HepG2 (cell line): ENCODE results near the gene PDGFA. TPM values are rescaled to one million over a fixed set of nuclear protein-coding genes. Genes with fewer than 3 reads are reported as not detected.

Experiments used
- ATAC-seq: fragments of 200-7000 bp; cut with Tn5 transposase; 3 replicates; pipeline ENCODE4 v1.9.1; 2020; ENCODE audit warnings: mild to moderate bottlenecking, moderate library complexity
- BruUV-seq: library from RNA; stranded (reverse); fragments of 400-500 nt; replicated peaks from 2 replicates; lab custom pipeline; 2021; lab: Mats Ljungman, UMichigan
- CTCF ChIA-PET: fragments of 300-600 bp; formaldehyde crosslinking; extraction: SDS; loops from one replicate; lab custom pipeline; 2021; ENCODE audit warnings: low total read pairs, inconsistent platforms, low intra/inter-chr PET ratio; lab: Yijun Ruan, JAX
- POLR2A ChIA-PET: fragments of 350-600 bp; sonication (Branson Sonifier 250); formaldehyde crosslinking; loops from one replicate; lab custom pipeline; 2020; ENCODE audit warnings: antibody characterized with exemption, inconsistent platforms; lab: Yijun Ruan, JAX
- DNase-seq: peaks from one replicate; pipeline ENCODE4 v3.0.0-alpha.2; 2015; ENCODE audit warnings: low spot score
- FAIRE-seq: peaks from 3 replicates; lab custom pipeline; 2011; peaks lifted over from hg19 to GRCh38; lab: Jason Lieb, UNC
- H2AFZ ChIP-seq: one replicate; pipeline ENCODE4 v1.6.1; 2011; ENCODE audit warnings: low read length, inconsistent platforms
- H3K27ac ChIP-seq: fragments of 300-600 bp; 3 replicates; pipeline ENCODE4 v1.8.0; 2011; ENCODE audit warnings: mixed run types, mild to moderate bottlenecking, mixed read lengths, low read length, inconsistent platforms; ENCODE audit not compliant: insufficient read depth; ENCODE audit errors: extremely low read length
- H3K27me3 ChIP-seq, 2 experiments: fragments of 200-600 bp in 1 of 2; 2 replicates in 1 of 2; 3 replicates in 1 of 2; pipeline versions ENCODE4 v1.6.0 to v1.8.0; 2011; ENCODE audit warnings: low read length in 2 of 2, mild to moderate bottlenecking in 2 of 2, moderate library complexity in 2 of 2, inconsistent platforms in 1 of 2; ENCODE audit not compliant: insufficient read depth in 2 of 2, control insufficient read depth in 1 of 2
- H3K36me3 ChIP-seq, 2 experiments: fragments of 200-600 bp in 1 of 2; replicated peaks in 1 of 2; 2 replicates in 1 of 2; 3 replicates in 1 of 2; pipeline versions ENCODE4 v1.5.1 to v1.8.0; 2011; ENCODE audit warnings: low read length in 2 of 2, inconsistent platforms in 1 of 2; ENCODE audit not compliant: insufficient read depth in 2 of 2, control insufficient read depth in 1 of 2
- H3K4me1 ChIP-seq: 2 replicates; pipeline ENCODE4 v1.5.1; 2012; ENCODE audit warnings: low read length, inconsistent platforms; ENCODE audit not compliant: insufficient read depth
- H3K4me2 ChIP-seq: 2 replicates; pipeline ENCODE4 v1.6.0; 2011; ENCODE audit warnings: low read depth, low read length, inconsistent platforms
- H3K4me3 ChIP-seq, 3 experiments: fragments of 200-600 bp in 1 of 3; sonication (generic), shearing (Covaris generic) in 1 of 3; replicated peaks in 1 of 3; 2 replicates each; pipeline ENCODE4 v1.5.1; 2011 to 2016; ENCODE audit warnings: low read length in 3 of 3, inconsistent platforms in 2 of 3, low read depth in 2 of 3, mild to moderate bottlenecking in 2 of 3, control low read depth in 1 of 3, mixed read lengths in 1 of 3; ENCODE audit not compliant: insufficient read depth in 1 of 3
- H3K79me2 ChIP-seq: one replicate; pipeline ENCODE4 v1.6.1; 2011; ENCODE audit warnings: low read length, inconsistent platforms; ENCODE audit not compliant: insufficient read depth
- H3K9ac ChIP-seq: 2 replicates; pipeline ENCODE4 v1.6.0; 2011; ENCODE audit warnings: mild to moderate bottlenecking, low read depth, low read length, inconsistent platforms; ENCODE audit not compliant: insufficient read depth
- H3K9me3 ChIP-seq: 2 replicates; pipeline ENCODE4 v1.5.1; 2012; ENCODE audit warnings: mild to moderate bottlenecking, low read length
- H4K20me1 ChIP-seq: 2 replicates; pipeline ENCODE4 v1.6.0; 2011; ENCODE audit warnings: inconsistent platforms, mild to moderate bottlenecking, low read length, moderate library complexity; ENCODE audit not compliant: insufficient read depth
- ASH2L ChIP-seq: fragments of 300-600, 200-600 bp; sonication (generic); IDR thresholded peaks from 2 replicates; pipeline ENCODE4 v1.7.0; 2017; ENCODE audit warnings: low read depth, mild to moderate bottlenecking, moderate library complexity, mixed read lengths, low read length; ENCODE audit not compliant: insufficient read length
- GTF3A ChIP-seq: sonication (generic); formaldehyde crosslinking; conservative IDR thresholded peaks from 2 replicates; pipeline ENCODE4 v1.4.0; 2020; ENCODE audit warnings: mild to moderate bottlenecking, missing genetic modification reagents
- NONO ChIP-seq, 2 experiments: fragments of 450-650 bp in 1 of 2; sonication (generic) in 1 of 2; formaldehyde crosslinking in 1 of 2; IDR thresholded peaks in 1 of 2; conservative IDR thresholded peaks in 1 of 2; 2 replicates each; pipeline versions ENCODE4 v1.6.1 to v1.8.0; 2017 to 2022; ENCODE audit warnings: mild to moderate bottlenecking in 1 of 2, missing genetic modification reagents in 1 of 2, moderate library complexity in 1 of 2
- NR2F2 ChIP-seq: IDR thresholded peaks from 2 replicates; pipeline ENCODE4 v1.6.1; 2012; ENCODE audit warnings: low read depth, inconsistent platforms, borderline replicate concordance
- NR2F6 ChIP-seq, 2 experiments: IDR thresholded peaks; 2 replicates each; pipeline ENCODE4 v1.6.1; 2016; ENCODE audit warnings: antibody characterized with exemption in 1 of 2, mild to moderate bottlenecking in 1 of 2
- RARA ChIP-seq: IDR thresholded peaks from 2 replicates; pipeline ENCODE4 v1.6.1; 2016; ENCODE audit warnings: missing genetic modification reagents, missing compliant biosample characterization
- ZMYM3 ChIP-seq: sonication (generic); formaldehyde crosslinking; IDR thresholded peaks from 2 replicates; pipeline ENCODE4 v1.5.1; 2020; ENCODE audit warnings: mild to moderate bottlenecking, missing genetic modification reagents
- ZNF597 ChIP-seq: sonication (generic); formaldehyde crosslinking; IDR thresholded peaks from 2 replicates; pipeline ENCODE4 v1.5.0; 2020; ENCODE audit warnings: missing genetic modification reagents
- ZNF652 ChIP-seq: IDR thresholded peaks from 2 replicates; pipeline ENCODE4 v1.6.1; 2016; ENCODE audit warnings: low read depth, borderline replicate concordance
- ZNF7 ChIP-seq: IDR thresholded peaks from 2 replicates; pipeline ENCODE4 v1.6.1; 2016; ENCODE audit warnings: missing biosample characterization, missing genetic modification reagents
- ZSCAN22 ChIP-seq: sonication (generic); formaldehyde crosslinking; IDR thresholded peaks from 2 replicates; pipeline ENCODE4 v1.4.0; 2020; ENCODE audit warnings: mild to moderate bottlenecking, missing genetic modification reagents
- WGBS: methylation state at CpG from one replicate; pipeline ENCODE4 v1.1.6; 2017; ENCODE audit warnings: low lambda C conversion rate; 5-methylcytosine and 5-hydroxymethylcytosine counted together
- in situ Hi-C: cut with HindIII; loops from 2 replicates; pipeline ENCODE4 v1.10.0; 2017; ENCODE audit warnings: low pct_unique_long_range_greater_than_20kb; ENCODE audit not compliant: extremely low pct_ligation_motif_present
- intact Hi-C: fragments of 100-400 bp; cut with micrococcal nuclease; formaldehyde crosslinking; loops from one replicate; pipeline ENCODE4 v1.10.0; 2022; ENCODE audit not compliant: unreplicated experiment
- polyA plus RNA-seq, 8 experiments: library from polyadenylated mRNA; depleted of rRNA in 3 of 8; stranded (reverse) in 7 of 8; unstranded in 1 of 8; fragments of >200 nt; fragmentation: Illumina TruSeq in 4 of 8; extraction: Trizol in 4 of 8; gene quantifications; 2 replicates each; pipeline versions ENCODE4 v1.2.1 to v1.2.3, GENCODE V29; 2011 to 2016; ENCODE audit warnings: low read depth in 4 of 8, missing spikeins in 1 of 8, mixed read lengths in 1 of 8; ENCODE audit not compliant: insufficient read depth in 1 of 8
- total RNA-seq, 5 experiments: library from RNA; depleted of rRNA; stranded (reverse); fragments of >200 nt; fragmentation: Illumina TruSeq; extraction: Trizol; gene quantifications; 2 replicates each; pipeline ENCODE4 v1.2.3, GENCODE V29; 2016; ENCODE audit warnings: low read depth in 1 of 5

Gene PDGFA
- total and polyA plus RNA-seq, 2 of the 13 experiments (the other 11 are each of a cell fraction or from before 2014, with no cell fraction given): 1.5 to 3.4 TPM

- TF ChIP-seq ZMYM3 (CRISPR knock-in tag) (peak; percentile 9; the same call in 1 of the 2 replicates), ASH2L (no peak)
Measured at GRCh38 chr7:484356-485101, 35.1 kb downstream of the PDGFA start (continued).

- peak overlapping the region in 1 of 3 experiments; percentile 53; a peak in 1 of 6 replicates for H3K4me3 ChIP-seq
- no peak for DNase-seq
- FAIRE-seq: no peak
- POLR2A ChIA-PET: interaction anchor here (2.5 kb wide), 1 partner anchor 12 kb away, joined by 9 read pairs; no protein-coding TSS in a partner anchor
- H3K27me3 ChIP-seq: peaks cover 8 to 23% of the 10 kb centered on the region in 2 experiments
- ATAC-seq: no peak
- no TSS peak for BruUV-seq
- H3K9ac ChIP-seq: no peak overlapping the region
- H3K4me1 ChIP-seq: peaks cover 59% of the 10 kb centered on the region
- no peak overlapping the region for H2AFZ ChIP-seq
- in situ Hi-C loops (no loop called here), intact Hi-C loops (loop anchor here (10.0 kb wide), 1 partner anchor 49 kb away; no protein-coding TSS in a partner anchor)
- WGBS: 36% methylated on average over 5 of the region's 10 CpGs
- H3K36me3 ChIP-seq: no peaks in the 10 kb centered on the region
- CTCF ChIA-PET: no interaction called here
- H3K9me3 ChIP-seq: no peaks in the 10 kb centered on the region
- no peaks in the 10 kb centered on the region for H3K79me2 ChIP-seq
- H4K20me1 ChIP-seq: no peaks in the 10 kb centered on the region
- TF ChIP-seq NR2F2 (0 out of 2 replicates have a peak, but pooled peaks have one; percentile 19), ZNF7 (CRISPR knock-in tag) (peak; percentile 95), GTF3A (no peak), NR2F6 (IDR thresholded peaks at IDR 0.05) (peak; percentile 45; the same call in 1 of the 2 replicates), NR2F6 (CRISPR knock-in tag; IDR thresholded peaks at IDR 0.05) (no peak), ZNF652 (CRISPR knock-in tag) (peak; percentile 78), ZNF597 (CRISPR knock-in tag) (no peak), RARA (CRISPR knock-in tag) (0 out of 2 replicates have a peak, but pooled peaks have one; percentile 5), ZSCAN22 (peak; percentile 68; the same call in 1 of the 2 replicates), NONO (IDR thresholded peaks at IDR 0.05) (no peak), NONO (CRISPR knock-in tag; conservative IDR thresholded peaks at IDR 0.05) (0 out of 2 replicates have a peak, but pooled peaks have one; percentile 10)
- peak overlapping the region; percentile 74 for H3K4me2 ChIP-seq
- no peak overlapping the region for H3K27ac ChIP-seq
Measured at GRCh38 chr7:483656-484355, 35.8 kb downstream of the PDGFA start.
